Activated naive CD4-positive, alpha-beta T cell treated with anti-CD3 and anti-CD28 coated beads for 36 hours (primary cell): ENCODE results near the gene TUBA1B. TPM values are rescaled to one million over a fixed set of nuclear protein-coding genes. Genes with fewer than 3 reads are reported as not detected.
"Not testable (repeated sequence)": the region's sequence is repeated elsewhere in the genome, so short reads cannot be mapped to it uniquely, and the experiment has no call there.

Experiments
- CTCF ChIA-PET: fragments of 350-600 bp; sonication (Branson Sonifier 250); formaldehyde crosslinking; loops from one replicate; lab custom pipeline; 2021; ENCODE audit warnings: antibody characterized with exemption; lab: Charles Lee
- DNase-seq: peaks from one replicate; pipeline ENCODE4 v3.0.0-alpha.2; 2020
- H3K27ac Mint-ChIP-seq: one replicate; pipeline ENCODE4 v1.8.0; 2021; ENCODE audit warnings: mild to moderate bottlenecking, mixed read lengths
- H3K27me3 Mint-ChIP-seq: one replicate; pipeline ENCODE4 v1.8.0; 2021; ENCODE audit warnings: low read depth, mixed read lengths
- H3K36me3 Mint-ChIP-seq: one replicate; pipeline ENCODE4 v1.8.0; 2021; ENCODE audit warnings: low read depth, mixed read lengths
- H3K4me1 Mint-ChIP-seq: one replicate; pipeline ENCODE4 v1.8.0; 2021; ENCODE audit warnings: low read depth, mixed read lengths
- H3K4me3 Mint-ChIP-seq: one replicate; pipeline ENCODE4 v1.8.0; 2021; ENCODE audit warnings: mild to moderate bottlenecking, moderate library complexity, mixed read lengths
- H3K9me3 Mint-ChIP-seq: one replicate; pipeline ENCODE4 v1.8.0; 2021; ENCODE audit warnings: mixed read lengths
- intact Hi-C: fragments of 100-400 bp; cut with micrococcal nuclease; formaldehyde crosslinking; loops from one replicate; pipeline ENCODE4 v1.15.1; 2023
- total RNA-seq, 2 experiments: library from RNA; stranded (reverse); gene quantifications; one replicate each; pipeline ENCODE4 v1.2.3, GENCODE V29; 2021

Gene TUBA1B
- total RNA-seq, 2 experiments from 2014 or later, result 2,826 to 2,914 TPM

- CTCF ChIA-PET, result interaction anchor here (0.6 to 1.0 kb wide), 2 partner anchors 15 to 49 kb away, joined by 5 to 6 read pairs; no protein-coding TSS in a partner anchor
- DNase-seq, result no peak
- peaks cover 6% of the 10 kb centered on the region for H3K4me1 Mint-ChIP-seq
- H3K36me3 Mint-ChIP-seq, result peaks cover 2% of the 10 kb centered on the region
- H3K27me3 Mint-ChIP-seq, result no peaks in the 10 kb centered on the region
- intact Hi-C loops, result loop anchor here (10.0 kb wide), 1 partner anchor 424 kb away; the partner anchor contains the start of gene CCNT1
- H3K27ac Mint-ChIP-seq, result no peak overlapping the region
- H3K9me3 Mint-ChIP-seq, result no peaks in the 10 kb centered on the region
- H3K4me3 Mint-ChIP-seq, result no peak overlapping the region
Observed at GRCh38 chr12:49138587-49138986, 7.4 kb upstream of the TUBA1B start.

- DNase-seq, result no peak
- peaks cover 2% of the 10 kb centered on the region for H3K36me3 Mint-ChIP-seq
- peaks cover 17% of the 10 kb centered on the region for H3K4me1 Mint-ChIP-seq
- H3K27ac Mint-ChIP-seq, result no peak overlapping the region
- no peaks in the 10 kb centered on the region for H3K27me3 Mint-ChIP-seq
- intact Hi-C loops, result loop anchor here (10.0 kb wide), 1 partner anchor 423 kb away; the partner anchor contains the start of gene CCNT1
- no peak overlapping the region for H3K4me3 Mint-ChIP-seq
- no peaks in the 10 kb centered on the region for H3K9me3 Mint-ChIP-seq
- CTCF ChIA-PET, result no interaction called here
Observed at GRCh38 chr12:49137476-49137875, 6.3 kb upstream of the TUBA1B start.

GRCh38 chr12:49136997-49137396, 5.8 kb upstream of the TUBA1B start:
- not testable (repeated sequence) for H3K27me3 Mint-ChIP-seq, H3K27ac Mint-ChIP-seq, DNase-seq, H3K9me3 Mint-ChIP-seq, H3K4me3 Mint-ChIP-seq, H3K36me3 Mint-ChIP-seq
- CTCF ChIA-PET, result interaction anchor here (0.6 kb wide), 1 partner anchor 86 kb away, joined by 5 read pairs; no protein-coding TSS in a partner anchor
- intact Hi-C loops, result loop anchor here (10.0 kb wide), 1 partner anchor 422 kb away; the partner anchor contains the start of gene CCNT1
- H3K4me1 Mint-ChIP-seq, result peaks cover 20% of the 10 kb centered on the region

- Mint-ChIP-seq H3K27ac (no peak overlapping the region), H3K4me1 (peaks cover 33% of the 10 kb centered on the region), H3K9me3 (no peaks in the 10 kb centered on the region), H3K4me3 (no peak overlapping the region), H3K27me3 (no peaks in the 10 kb centered on the region), H3K36me3 (peaks cover 28% of the 10 kb centered on the region)
- CTCF ChIA-PET, result interaction anchor here (0.7 to 1.1 kb wide), 3 partner anchors 35 to 114 kb away, joined by 3 to 4 read pairs (median 3); no protein-coding TSS in a partner anchor
- intact Hi-C loops, result loop anchor here (5.0 to 10.0 kb wide), 2 partner anchors 419 to 1026 kb away; partner anchors contain the start of genes CCNT1 and SENP1
- no peak for DNase-seq
Observed at GRCh38 chr12:49133590-49133989, 2.4 kb upstream of the TUBA1B start.

- H3K27me3 Mint-ChIP-seq, result no peaks in the 10 kb centered on the region
- peak overlapping the region; percentile 92 for H3K4me3 Mint-ChIP-seq
- no peaks in the 10 kb centered on the region for H3K9me3 Mint-ChIP-seq
- intact Hi-C loops, result loop anchor here (5.0 to 10.0 kb wide), 2 partner anchors 418 to 1026 kb away; partner anchors contain the start of genes CCNT1 and SENP1
- DNase-seq, result no peak
- peaks cover 33% of the 10 kb centered on the region for H3K4me1 Mint-ChIP-seq
- peaks cover 32% of the 10 kb centered on the region for H3K36me3 Mint-ChIP-seq
- H3K27ac Mint-ChIP-seq, result no peak overlapping the region
- CTCF ChIA-PET, result interaction anchor here (0.7 to 3.0 kb wide), 7 partner anchors 34 to 567 kb away, joined by 3 to 19 read pairs (median 3); no protein-coding TSS in a partner anchor
Observed at GRCh38 chr12:49133014-49133413, 1.8 kb upstream of the TUBA1B start.

GRCh38 chr12:49131894-49132461, 783 bp upstream of the TUBA1B start:
- no peaks in the 10 kb centered on the region for H3K9me3 Mint-ChIP-seq
- peak overlapping the region; percentile 89 for H3K27ac Mint-ChIP-seq
- no peaks in the 10 kb centered on the region for H3K27me3 Mint-ChIP-seq
- CTCF ChIA-PET, result interaction anchor here (0.7 to 3.0 kb wide), 14 partner anchors 14 to 210 kb away, joined by 3 to 19 read pairs (median 3); partner anchors contain the start of genes DHH and TUBA1A
- intact Hi-C loops, result loop anchor here (1.0 to 10.0 kb wide), 4 partner anchors 57 to 1025 kb away; partner anchors contain the start of genes CCNT1, PRKAG1, SENP1 and TUBA1A
- H3K4me3 Mint-ChIP-seq, result peak overlapping the region; percentile 92
- peaks cover 42% of the 10 kb centered on the region for H3K36me3 Mint-ChIP-seq
- DNase-seq, result no peak
- peaks cover 41% of the 10 kb centered on the region for H3K4me1 Mint-ChIP-seq

GRCh38 chr12:49130151-49131050, 794 bp downstream of the TUBA1B start:
- Mint-ChIP-seq H3K36me3 (peaks cover 45% of the 10 kb centered on the region), H3K9me3 (no peaks in the 10 kb centered on the region), H3K27me3 (no peaks in the 10 kb centered on the region), H3K4me3 (peak overlapping the region; percentile 97), H3K4me1 (peaks cover 43% of the 10 kb centered on the region), H3K27ac (peak overlapping the region; percentile 100)
- intact Hi-C loops, result loop anchor here (1.0 to 10.0 kb wide), 12 partner anchors 19 to 1023 kb away; partner anchors contain the start of genes CCNT1, DDX23, KMT2D and PRKAG1
- CTCF ChIA-PET, result interaction anchor here (0.7 to 3.0 kb wide), 18 partner anchors 10 to 103 kb away, joined by 3 to 19 read pairs (median 4); partner anchors contain the start of genes LMBR1L, RHEBL1 and TUBA1A
- DNase-seq, result peak; percentile 96

GRCh38 chr12:49129332-49130150, 1.7 kb downstream of the TUBA1B start:
- peaks cover 45% of the 10 kb centered on the region for H3K36me3 Mint-ChIP-seq

GRCh38 chr12:49127971-49128370, 3.2 kb downstream of the TUBA1B start:
- CTCF ChIA-PET, result interaction anchor here (0.7 to 1.1 kb wide), 3 partner anchors 39 to 107 kb away, joined by 3 to 4 read pairs (median 3); no protein-coding TSS in a partner anchor
- H3K27me3 Mint-ChIP-seq, intact Hi-C loops: not testable (repeated sequence)

More at GRCh38 chr12:49129332-49130150, 1.7 kb downstream of the TUBA1B start:
- intact Hi-C loops, result loop anchor here (1.0 to 10.0 kb wide), 10 partner anchors 18 to 1022 kb away; partner anchors contain the start of genes CCNT1, DDX23, KMT2D and SENP1
- no peaks in the 10 kb centered on the region for H3K27me3 Mint-ChIP-seq
- peak overlapping the region; percentile 100 for H3K27ac Mint-ChIP-seq
- H3K9me3 Mint-ChIP-seq, result no peaks in the 10 kb centered on the region
- peaks cover 43% of the 10 kb centered on the region for H3K4me1 Mint-ChIP-seq
- CTCF ChIA-PET, result interaction anchor here (0.7 to 2.7 kb wide), 13 partner anchors 9 to 100 kb away, joined by 3 to 14 read pairs (median 4); partner anchors contain the start of genes LMBR1L and TUBA1A
- no peak for DNase-seq
- H3K4me3 Mint-ChIP-seq, result peak overlapping the region; percentile 97

GRCh38 chr12:49126852-49127763, 4.1 kb downstream of the TUBA1B start:
- H3K27me3 Mint-ChIP-seq, result no peaks in the 10 kb centered on the region
- peak overlapping the region; percentile 74 for H3K27ac Mint-ChIP-seq
- intact Hi-C loops, result no loop called here
- CTCF ChIA-PET, result interaction anchor here (0.7 to 1.1 kb wide), 5 partner anchors 38 to 115 kb away, joined by 3 to 5 read pairs (median 3); no protein-coding TSS in a partner anchor
- DNase-seq, result no peak
- H3K9me3 Mint-ChIP-seq, result no peaks in the 10 kb centered on the region
- H3K4me1 Mint-ChIP-seq, result peaks cover 26% of the 10 kb centered on the region
- H3K4me3 Mint-ChIP-seq, result peak overlapping the region; percentile 29
- peaks cover 45% of the 10 kb centered on the region for H3K36me3 Mint-ChIP-seq

More at GRCh38 chr12:49127971-49128370, 3.2 kb downstream of the TUBA1B start:
- peak overlapping the region; percentile 74 for H3K27ac Mint-ChIP-seq
- DNase-seq, H3K9me3 Mint-ChIP-seq: not testable (repeated sequence)
- peak overlapping the region; percentile 29 for H3K4me3 Mint-ChIP-seq
- peaks cover 45% of the 10 kb centered on the region for H3K36me3 Mint-ChIP-seq
- H3K4me1 Mint-ChIP-seq, result peaks cover 33% of the 10 kb centered on the region
